Measurements from ENCODE around the gene FAM20C.
"Not testable (repeated sequence)": the region's sequence is repeated elsewhere in the genome, so short reads cannot be mapped to it uniquely, and the experiment has no call there.

FAM20C gene

DNA sequence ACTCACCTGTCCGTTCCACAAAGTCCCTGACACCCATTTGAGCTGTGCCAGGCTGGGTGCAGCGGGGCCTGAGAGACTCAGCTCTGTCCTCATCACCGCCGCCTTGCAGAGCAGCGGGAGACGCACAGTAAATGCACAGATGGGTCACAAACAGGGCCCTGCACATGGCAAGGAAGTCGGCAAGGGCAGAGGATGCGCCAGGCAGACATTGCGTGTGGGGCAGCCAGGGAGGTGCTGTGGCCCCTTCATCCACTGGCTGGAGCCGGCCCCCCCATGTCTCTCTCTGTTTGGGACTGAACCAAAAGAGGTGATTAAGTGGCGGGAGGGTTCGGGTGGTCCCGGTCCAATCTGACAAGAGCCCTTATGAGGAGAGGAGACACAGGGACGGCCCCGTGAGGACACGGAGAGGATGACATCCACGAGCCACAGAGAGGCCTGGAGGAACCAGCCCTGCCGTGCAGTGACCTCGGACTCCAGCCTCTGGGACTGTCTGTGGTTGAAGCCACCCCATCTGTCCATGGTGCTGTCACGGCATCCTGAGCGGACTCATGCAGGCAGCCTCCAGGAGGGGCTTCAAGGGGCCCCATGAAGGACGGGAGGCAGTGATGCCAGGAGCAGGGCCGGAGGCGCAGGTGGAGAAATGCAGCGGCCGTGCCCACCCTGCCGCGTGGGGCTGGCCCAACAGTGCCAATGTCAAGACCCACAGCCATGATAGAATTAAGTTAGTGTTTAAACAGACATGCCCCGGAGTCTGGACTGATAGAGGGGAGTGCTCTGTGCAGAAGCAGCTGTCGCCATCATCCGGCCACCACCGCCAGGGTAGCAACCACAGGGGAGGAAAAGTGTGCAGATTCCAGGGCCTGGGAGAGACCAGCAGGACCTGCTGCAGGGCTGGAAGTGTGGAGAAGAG is 69.2 kb downstream of the FAM20C start:
- no peak overlapping the region for H3K4me3 ChIP-seq (ENCODE audit: low read length)
- DNase-seq (ENCODE audit: low read depth, low spot score): no peak

DNA sequence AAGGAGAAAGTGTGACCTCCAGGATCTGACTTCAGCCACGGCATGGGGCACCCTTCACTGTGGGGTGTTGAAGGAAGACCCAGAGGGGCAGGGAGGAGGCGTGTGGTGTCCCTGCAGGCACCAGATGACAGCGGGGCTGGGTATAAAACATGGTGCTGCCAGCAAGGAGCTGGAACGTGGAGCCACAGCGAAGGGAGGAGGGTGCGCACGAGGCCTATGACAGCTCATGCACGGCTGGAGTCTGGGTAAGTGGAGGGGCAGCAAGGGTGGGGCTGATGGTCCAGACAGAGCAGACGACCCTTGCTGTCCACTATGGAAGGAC is 69.8 kb downstream of the FAM20C start:
- no peak overlapping the region for H3K4me3 ChIP-seq (ENCODE audit: low read length)
- no peak for DNase-seq (ENCODE audit: low read depth, low spot score)

DNA sequence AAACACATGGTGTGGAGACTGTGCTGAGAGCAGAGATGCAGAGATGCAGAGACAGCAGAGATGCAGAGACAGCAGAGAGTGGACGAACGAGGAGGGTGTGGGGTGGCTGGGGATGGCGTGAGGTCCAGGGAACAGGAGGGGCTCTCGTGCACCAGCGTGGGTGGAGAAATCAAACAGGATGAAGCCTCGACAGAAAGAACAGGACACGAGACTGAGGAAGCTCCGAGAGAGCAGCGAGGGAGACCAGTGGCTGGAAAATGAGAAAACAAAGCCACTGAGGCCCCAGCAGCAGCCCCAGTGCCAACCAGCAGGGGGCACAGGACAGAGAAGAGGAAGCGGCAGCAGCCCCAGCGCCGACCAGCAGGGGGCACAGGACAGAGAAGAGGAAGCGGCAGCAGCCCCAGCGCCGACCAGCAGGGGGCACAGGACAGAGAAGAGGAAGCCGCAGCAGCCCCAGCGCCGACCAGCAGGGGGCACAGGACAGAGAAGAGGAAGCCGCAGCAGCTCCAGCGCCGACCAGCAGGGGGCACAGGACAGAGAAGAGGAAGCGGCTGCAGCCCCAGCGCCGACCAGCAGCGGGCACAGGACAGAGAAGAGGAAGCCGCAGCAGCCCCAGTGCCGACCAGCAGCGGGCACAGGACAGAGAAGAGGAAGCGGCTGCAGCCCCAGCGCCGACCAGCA is 70.4 kb downstream of the FAM20C start:
- DNase-seq (ENCODE audit: low read depth, low spot score); H3K4me3 ChIP-seq (ENCODE audit: low read length): not testable (repeated sequence)

DNA sequence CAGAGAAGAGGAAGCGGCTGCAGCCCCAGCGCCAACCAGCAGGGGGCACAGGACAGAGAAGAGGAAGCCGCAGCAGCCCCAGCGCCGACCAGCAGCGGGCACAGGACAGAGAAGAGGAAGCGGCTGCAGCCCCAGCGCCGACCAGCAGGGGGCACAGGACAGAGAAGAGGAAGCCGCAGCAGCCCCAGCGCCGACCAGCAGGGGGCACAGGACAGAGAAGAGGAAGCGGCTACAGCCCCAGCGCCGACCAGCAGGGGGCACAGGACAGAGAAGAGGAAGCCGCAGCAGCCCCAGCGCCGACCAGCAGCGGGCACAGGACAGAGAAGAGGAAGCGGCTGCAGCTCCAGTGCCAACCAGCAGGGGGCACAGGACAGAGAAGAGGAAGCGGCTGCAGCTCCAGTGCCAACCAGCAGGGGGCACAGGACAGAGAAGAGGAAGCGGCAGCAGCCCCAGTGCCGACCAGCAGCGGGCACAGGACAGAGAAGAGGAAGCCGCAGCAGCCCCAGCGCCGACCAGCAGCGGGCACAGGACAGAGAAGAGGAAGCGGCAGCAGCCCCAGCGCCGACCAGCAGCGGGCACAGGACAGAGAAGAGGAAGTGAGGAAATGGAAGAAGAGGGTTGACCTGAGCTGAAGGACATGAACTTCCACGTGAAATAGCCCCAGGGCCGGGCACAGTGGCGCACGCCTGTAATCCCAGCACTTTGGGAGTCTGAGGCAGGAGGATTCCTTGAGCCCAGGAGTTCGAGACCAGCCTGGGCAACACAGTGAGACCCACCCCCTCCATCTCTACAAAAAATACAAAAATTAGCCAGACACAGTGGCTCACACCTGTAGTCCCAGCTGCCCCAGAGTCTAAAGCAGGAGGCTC is 71.3 kb downstream of the FAM20C start:
- not testable (repeated sequence) for H3K4me3 ChIP-seq (ENCODE audit: low read length); DNase-seq (ENCODE audit: low read depth, low spot score)

DNA sequence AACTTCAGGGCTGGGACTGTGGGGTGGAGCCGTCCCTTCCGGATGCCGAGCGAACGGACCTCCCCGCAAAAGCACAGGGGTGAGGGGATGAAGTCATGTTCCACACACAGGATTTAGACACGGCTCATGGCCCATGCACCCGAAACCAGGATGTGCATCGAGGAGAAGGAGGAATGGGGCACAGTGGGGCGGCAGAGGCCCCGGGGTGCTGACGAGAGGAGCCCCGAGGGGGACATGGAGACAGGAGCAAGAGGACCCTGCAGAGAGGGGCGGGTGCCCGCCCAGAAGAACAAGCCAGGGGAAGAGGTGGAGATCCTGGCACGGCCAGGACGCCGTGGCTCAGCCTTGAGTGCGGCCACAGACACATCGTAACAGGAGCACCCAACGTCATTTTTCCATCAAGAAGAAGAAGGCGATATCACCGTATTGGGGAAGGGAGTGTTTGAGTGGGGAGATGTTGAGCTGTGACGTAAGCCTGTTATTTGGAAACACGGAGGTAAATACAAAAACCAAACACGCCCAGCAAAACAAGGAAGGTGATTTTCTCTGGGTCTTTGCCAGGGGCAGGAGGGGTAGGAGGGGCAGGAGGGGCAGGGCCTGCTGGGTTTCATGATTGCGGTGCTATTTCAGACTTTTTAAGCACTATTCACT is 72.3 kb downstream of the FAM20C start:
- no peak for DNase-seq (ENCODE audit: low read depth, low spot score)
- H3K4me3 ChIP-seq (ENCODE audit: low read length): no peak overlapping the region

DNA sequence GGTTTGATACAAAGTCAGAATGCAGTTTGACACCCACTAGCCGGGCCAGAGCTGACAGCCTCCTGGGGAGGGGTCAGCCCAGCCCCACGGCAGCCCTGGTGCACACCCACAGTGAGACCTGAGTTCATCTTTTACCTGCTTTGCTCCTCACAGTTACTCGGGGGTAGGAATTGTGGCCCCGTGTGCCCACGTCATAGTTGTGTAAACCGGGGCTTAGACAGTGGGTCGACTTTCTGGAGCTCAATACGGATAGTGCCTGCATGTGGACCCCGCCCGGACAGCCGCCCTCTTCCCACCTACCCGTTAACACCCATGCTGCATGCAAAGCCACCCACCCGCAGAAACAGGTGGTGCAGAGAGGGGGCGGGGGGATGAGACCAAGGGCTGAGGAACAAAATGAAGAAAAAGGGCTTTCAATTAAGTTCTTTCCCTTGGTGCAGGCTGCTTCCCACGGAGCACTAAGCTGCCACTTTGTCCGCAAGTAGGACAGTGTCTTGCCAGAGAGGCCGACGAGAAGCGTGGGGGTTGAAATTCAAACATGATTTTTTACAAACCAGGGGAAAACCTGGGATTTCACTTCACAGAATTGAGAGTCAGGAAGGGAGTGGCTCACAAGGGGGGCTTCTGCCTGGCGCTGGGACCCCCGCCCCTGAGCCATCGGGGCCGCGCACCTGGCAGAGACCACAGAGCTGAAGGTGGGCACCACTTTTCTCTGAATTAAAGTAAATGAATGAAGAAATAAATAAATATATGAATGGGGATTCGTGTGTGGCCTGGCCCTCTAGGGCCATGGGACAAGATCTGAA is 73.0 kb downstream of the FAM20C start:
- no peak for DNase-seq (ENCODE audit: low read depth, low spot score)
- H3K4me3 ChIP-seq (ENCODE audit: low read length): no peak overlapping the region

DNA sequence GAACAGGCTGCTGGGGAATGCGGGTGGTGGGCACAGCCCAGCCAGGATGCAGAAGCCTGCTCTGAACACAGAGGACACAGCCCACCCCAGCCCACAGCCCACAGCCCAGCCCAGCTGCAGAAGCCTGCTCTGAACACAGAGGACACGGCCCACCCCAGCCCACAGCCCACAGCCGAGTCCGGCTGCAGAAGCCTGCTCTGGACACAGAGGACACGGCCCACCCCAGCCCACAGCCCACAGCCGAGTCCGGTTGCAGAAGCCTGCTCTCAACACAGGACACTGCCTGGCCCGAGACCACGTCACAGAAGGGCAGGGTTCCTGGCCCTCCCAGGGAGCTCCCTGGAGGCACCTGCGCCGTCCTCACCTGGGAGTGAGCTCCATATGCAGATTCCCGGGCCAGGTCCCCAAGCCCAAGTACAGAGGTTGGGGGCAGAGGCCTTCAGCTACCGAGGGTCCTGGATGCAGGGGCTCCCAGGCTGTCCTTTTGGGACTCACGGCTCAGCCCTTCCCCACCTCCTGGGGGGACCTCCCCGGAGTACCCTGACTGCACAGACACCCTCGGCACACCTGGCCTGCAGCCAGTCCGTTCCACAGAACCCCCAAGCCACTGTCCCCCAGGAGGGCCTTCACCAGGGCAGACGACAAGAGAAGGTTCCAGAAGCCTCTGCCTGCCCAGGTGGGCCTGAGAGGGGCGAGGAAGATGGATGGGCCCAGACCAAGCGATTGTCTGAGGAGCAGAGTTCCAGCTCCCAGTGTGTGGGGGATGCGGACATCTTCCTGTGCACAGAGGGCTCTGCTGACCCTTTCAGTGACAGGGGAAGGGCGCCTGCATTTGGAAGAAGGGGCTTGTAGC is 73.9 kb downstream of the FAM20C start:
- no peak for DNase-seq (ENCODE audit: low read depth, low spot score)
- H3K4me3 ChIP-seq (ENCODE audit: low read length): no peak overlapping the region

DNA sequence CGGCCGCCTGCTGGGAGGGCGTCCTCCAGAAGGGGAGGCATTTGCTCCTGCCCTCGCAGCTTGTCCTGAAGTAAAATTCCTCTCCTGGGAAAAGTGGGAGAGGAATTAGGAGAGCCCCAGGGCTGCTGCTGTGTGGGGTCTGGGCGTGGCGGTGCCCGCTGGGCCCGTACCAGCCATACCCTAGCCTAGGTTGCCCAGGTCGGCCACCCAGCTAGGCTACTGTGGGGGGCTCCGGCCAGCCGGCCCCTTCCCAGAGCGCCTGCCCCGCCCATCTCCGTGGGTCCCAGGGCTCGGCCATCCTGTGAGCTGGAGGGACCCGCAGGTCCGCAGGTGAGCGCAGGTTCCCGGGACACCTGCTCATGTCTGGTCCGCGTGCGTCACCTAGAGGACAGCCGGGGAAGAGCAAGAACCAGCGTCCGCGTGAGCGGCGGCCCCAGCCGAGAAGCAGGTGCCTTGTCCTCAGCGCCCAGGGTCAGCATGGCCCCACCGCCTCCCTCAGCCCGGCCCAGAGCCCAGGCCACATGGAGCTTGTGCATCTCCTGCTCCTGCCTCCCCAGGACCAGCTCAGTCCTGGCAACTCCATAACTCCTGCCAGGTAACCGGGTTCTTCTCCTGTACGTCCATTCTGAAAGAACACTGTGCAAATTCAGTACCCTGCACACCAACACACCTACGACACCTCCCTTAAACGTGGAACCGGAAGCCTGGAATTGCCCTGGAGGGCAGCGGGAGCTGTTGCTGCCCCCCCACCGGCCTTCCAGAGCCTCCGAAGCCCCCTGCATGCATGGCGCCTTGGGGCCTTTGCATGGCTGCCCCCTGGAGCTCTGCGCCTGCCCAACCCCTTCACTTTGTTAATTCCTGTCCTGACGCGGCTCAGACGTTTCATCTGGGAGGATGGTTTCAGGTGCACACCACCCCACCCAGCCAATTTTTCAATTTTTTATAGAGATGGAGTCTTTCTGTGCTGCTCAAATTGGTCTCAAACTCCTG is 74.8 kb downstream of the FAM20C start:
- no peak for DNase-seq (ENCODE audit: low read depth, low spot score)

DNA sequence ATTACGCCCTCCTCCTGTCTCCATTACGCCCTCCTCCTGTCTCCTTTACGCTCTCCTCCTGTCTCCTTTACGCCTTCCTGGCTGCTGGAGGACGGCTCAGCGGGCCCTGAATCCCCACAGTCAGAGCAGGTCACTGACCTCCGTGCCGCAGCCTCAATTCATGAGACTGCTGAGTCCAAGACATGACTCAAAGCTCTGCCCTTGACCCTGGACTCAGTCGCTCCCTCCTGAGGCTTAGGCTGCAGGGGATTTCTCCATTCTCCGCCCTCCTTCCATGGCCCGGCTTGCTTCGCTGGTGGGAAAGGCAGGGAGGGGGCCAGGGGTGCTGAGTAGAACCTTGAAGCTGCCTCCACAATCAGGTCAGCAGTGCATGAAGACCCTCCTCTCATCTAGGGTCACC is 76.6 kb downstream of the FAM20C start:
- DNase-seq (ENCODE audit: low read depth, low spot score): no peak

More for the DNA sequence above, 74.8 kb downstream of the FAM20C start:
- no peak overlapping the region for H3K4me3 ChIP-seq (ENCODE audit: low read length)

DNA sequence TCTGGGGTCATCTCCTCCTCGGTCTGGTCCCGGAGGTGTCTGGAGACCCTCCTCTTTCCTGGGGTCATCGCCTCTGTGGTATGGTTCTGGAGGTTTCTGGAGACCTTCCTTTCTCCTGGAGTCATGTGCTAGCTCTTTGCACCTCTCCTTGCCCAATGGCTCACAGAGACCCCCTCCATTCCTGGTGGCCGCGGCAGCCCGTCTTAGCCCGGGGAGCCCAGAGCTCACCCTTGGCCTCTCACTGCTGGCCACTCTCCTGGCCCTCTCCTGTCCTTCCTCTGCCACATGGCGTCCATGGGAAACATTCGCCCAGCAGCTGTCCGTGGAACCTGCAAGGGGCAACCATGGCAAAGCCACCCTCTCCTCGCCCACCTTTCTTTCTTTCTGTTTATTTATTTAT is 77.3 kb downstream of the FAM20C start:
- no peak overlapping the region for H3K4me3 ChIP-seq (ENCODE audit: low read length)
- DNase-seq (ENCODE audit: low read depth, low spot score): no peak

More for the DNA sequence above, 76.6 kb downstream of the FAM20C start:
- H3K4me3 ChIP-seq (ENCODE audit: low read length): no peak overlapping the region

DNA sequence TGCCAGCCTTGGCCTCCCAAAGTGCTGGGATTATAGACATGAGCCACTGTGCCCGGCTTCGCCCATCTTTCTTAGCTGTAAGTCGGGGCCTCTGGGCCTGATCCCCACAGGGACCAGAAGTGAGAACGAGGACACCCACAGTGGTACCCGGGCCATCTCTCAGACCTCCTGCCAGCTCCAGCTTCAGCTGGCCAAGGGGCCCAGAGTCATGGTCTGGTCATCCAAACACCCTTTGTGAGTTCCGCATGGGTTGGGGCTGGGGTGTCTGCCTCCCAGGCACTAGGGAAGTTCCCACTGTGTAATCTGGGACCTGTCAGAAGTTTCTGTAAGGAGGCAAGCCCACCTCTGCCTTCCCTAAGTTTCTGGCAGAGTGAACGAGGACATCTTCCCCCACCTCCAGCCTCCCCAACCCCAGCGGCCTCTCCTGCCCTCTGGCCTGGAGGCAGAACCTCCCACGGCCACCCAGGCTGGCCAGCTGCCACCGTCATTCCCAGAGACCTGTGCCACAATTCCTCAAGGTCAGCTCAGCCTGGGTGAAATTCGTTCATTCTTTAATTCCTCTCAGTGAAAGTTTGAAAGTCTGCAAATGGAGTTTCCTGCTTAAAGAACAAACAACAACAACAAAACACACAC is 78.1 kb downstream of the FAM20C start:
- no peak for DNase-seq (ENCODE audit: low read depth, low spot score)
- H3K4me3 ChIP-seq (ENCODE audit: low read length): no peak overlapping the region

DNA sequence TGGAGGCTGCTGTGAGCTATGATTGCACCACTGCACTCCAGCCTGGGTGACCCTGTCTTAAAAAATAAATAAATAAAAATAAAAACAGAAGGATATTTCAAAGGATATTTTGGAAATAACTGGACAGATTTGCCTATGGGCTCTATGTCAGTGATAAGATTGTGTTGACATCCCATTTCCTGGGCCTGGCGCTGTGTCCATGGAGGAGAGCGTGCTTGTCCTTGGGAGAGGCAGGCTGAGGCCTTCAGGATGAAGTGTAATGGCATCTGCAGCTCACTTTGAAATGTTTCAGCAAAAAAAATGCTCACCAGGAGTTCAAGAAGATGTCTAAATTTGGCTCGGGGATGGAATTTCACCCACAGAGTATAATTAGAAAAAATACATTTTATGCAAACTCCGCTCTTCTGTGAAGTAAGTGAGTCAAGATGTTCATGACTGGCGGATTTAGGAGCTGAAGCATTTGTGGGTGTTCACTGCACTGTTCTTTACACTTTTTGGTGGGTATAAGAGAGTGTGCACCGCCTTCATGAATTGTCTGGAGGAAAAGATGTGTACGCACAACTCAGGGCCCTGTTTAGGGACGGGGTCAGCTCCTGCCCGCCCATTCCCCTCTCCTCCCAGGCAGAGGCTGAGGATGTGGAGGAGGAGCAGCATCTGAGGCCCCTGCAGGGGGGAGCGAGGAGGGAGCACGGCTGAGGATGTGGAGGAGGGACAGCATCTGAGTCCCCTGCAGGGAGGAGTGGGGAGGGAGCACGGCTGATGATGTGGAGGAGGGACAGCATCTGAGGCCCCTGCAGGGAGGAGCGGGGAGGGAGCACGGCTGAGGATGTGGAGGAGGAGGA is 79.1 kb downstream of the FAM20C start:
- no peak overlapping the region for H3K4me3 ChIP-seq (ENCODE audit: low read length)
- DNase-seq (ENCODE audit: low read depth, low spot score): no peak

DNA sequence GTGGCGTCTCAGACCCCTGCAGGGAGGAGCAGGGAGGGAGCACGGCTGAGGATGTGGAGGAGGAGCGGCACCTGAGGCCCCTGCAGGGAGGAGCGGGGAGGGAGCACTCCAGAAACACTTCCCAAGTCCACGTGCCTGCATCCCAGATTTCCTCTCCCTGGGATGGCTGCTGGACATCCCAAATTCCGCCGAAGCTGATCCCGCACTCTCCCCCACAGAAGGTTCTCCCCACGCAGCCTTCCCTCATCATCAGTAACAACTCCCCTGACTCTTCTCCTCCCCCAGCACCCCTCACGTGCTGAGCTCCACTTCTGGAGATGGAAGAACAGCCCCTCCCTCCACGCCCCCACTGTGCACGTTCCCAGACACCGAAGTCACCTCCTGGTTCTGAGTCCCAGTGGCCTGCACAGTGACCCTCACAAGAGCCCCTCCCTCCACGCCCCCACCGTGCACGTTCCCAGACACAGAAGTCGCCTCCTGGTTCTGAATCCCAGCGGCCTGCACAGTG is 79.8 kb downstream of the FAM20C start:
- no peak for DNase-seq (ENCODE audit: low read depth, low spot score)
- H3K4me3 ChIP-seq (ENCODE audit: low read length): no peak overlapping the region

DNA sequence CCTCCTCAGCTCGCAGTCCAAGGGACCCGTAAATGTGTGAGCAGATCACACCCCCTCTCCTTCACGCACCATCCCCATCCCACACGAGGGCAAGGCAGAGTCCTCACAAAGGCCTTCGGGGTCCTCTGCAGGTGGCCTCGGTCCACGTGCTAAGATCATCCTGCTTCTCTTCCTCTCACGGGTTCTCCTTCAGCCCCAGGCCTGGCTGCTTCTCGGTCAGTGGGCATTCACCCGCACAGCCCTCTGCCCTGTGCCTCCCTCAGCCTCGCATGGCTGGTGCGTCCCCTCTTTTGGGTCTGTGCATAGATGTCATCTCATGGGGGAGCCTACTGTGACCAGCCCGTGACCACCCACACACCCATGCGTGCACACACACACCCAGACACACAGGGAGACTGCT is 80.3 kb downstream of the FAM20C start:
- no peak for DNase-seq (ENCODE audit: low read depth, low spot score)
- H3K4me3 ChIP-seq (ENCODE audit: low read length): no peak overlapping the region

DNA sequence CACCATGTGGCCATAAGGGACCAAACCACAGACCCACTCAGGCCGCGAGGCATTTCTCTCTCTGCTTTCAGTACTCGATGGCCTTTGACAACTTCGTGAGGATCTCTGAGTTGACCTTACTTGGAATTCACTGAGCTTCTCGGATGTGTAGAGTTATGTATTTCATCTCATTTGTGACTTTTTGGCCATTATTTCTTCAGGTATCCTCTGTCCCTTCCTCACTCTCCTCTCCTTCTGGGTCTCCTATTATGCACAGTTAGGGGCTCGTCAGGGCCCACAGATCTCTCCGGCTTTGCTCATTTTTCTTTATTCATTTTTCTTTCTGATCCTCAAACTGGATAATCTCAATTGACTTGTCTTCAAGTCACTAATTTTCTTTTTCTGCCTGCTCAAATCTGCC is 81.0 kb downstream of the FAM20C start:
- no peak overlapping the region for H3K4me3 ChIP-seq (ENCODE audit: low read length)
- DNase-seq (ENCODE audit: low read depth, low spot score): no peak

Measured in Jurkat, Clone E6-1 (cell line).